GM12872 (cell line): ENCODE measurements around the gene ZNF850.

Experiments used
- CTCF ChIP-seq: IDR thresholded peaks from 3 replicates; pipeline ENCODE4 v1.5.1; 2011; ENCODE audit warnings: low read depth, mild to moderate bottlenecking, low read length, moderate library complexity; ENCODE audit not compliant: insufficient read depth

The ZNF850 gene

DNA sequence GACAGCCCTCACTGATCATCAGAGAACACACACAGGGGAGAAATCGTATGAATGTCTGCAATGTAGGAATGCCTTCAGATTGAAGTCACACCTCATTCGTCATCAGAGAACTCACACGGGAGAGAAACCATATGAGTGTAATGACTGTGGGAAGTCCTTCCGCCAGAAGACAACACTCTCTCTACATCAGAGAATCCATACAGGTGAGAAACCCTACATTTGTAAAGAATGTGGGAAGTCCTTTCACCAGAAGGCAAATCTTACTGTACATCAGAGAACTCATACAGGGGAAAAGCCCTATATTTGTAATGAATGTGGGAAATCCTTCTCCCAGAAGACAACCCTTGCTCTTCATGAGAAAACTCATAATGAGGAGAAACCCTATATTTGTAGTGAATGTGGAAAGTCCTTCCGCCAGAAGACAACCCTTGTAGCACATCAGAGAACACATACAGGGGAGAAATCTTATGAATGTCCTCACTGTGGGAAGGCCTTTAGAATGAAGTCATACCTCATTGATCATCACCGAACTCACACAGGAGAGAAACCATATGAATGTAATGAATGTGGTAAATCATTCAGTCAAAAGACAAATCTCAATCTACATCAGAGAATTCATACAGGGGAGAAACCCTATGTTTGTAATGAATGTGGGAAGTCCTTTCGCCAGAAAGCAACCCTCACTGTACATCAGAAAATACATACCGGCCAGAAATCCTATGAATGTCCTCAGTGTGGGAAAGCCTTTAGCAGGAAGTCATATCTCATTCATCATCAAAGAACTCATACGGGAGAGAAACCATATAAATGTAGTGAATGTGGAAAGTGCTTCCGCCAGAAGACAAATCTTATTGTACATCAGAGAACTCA, 52.7 kb downstream of the ZNF850 start:
- no peak for TF ChIP-seq CTCF

- TF ChIP-seq CTCF = no peak
These were observed 63.2 kb downstream of the ZNF850 start for GRCh38 chr19:36709423-36709822.

DNA sequence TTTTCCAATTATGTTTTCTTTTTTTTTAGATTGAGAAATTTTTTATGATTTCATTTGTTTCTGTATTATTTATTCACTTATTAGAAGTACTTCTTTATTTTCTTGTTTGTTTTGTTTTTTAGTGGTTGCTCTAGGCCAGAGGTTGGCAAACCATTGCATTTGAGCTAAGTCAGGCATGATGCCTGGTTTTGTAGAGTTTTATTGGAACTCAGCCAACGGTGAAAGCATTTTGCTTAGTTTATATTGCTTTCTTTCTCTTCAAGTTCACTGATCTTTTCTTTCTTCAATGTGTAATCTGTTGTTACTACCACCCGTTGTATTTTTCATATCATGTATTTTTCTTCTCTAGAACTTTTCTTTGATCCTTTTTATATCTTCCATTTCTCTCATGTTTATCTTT, 65.5 kb downstream of the ZNF850 start:
- no peak for TF ChIP-seq CTCF

DNA sequence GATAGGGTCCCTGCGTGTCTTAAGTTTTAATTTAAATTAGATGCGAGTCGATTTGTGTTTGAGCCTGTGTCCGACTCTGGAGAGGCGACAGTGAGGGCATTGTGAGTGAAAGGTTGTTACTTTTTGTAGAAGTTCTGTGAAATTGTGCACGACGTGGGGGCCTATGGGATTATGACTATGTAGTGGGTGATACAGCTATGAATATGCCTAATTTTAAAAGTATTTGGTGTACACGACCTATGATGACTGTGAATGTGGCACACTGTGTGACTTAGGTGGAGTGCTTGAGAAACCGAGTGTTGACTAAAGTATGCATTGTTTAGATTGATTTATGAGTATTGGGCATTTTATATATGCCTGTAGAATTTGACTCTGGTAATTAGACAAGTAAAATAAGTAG, 84.5 kb downstream of the ZNF850 start:
- TF ChIP-seq CTCF = no peak

GRCh38 chr19:36687214-36688056, 85.2 kb downstream of the ZNF850 start, which contains the start of gene ZNF567:
Gene ZNF567 (plus strand): TSS chr19:36687612. CDS start chr19:36694868, 7,256 bp downstream.
- no peak for TF ChIP-seq CTCF

DNA sequence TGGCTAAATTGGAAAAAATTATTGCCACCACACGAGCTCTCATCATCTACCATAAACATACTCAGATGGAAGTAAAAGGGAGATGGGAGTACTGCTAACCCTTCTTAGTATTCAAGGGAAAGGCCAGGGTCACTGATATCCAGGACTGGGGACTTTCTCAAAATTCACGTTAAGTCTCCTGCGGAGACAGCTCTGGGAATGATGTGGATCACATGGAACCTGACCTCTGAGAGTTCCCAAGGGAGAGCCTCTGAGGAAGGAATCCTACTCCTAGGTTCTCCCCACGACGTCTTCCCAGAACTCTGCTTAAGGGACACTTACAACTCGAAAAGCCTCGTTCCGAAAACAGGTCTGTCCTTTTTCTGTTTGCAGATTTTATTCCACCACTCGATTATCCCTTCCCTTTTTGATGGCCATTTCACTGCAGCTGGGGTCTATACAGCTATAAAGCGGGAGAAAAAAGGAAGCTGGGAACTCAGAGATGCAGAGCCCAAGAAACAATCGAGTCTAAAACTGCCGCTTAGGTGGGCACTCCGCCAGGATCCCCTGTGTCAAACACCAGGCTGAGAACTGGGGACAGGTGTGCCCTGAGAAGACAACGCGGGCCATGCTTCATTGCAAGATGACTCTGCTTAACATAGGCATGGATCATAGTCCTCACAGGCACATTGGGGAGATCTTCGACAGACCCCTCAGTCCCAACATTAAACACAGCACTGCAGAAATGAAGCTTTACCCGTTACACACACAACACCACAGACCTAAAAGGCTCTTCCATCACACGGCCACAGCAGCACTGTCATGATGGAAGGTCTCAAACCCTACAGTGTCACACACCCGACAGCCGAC, 86.0 kb downstream of the ZNF850 start:
- no peak for TF ChIP-seq CTCF

DNA sequence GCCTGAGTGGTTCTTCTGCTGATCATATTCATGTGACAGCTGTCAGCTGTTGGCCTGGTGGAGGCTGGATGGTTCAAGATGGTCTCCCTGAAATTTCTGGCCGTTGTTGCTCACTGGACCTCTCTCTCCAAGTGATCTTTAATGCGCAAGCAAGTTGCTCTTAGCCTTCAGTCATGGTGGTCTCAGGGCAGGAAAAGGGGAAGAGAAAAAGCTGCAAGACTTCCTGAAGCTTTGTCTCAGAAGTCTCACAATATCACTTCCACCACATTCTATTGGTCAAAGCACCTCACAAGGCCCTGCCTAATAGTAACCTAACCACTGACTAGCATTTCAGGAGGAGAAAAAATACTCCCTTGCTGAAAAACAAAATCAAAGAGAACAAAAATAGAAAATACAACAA, 86.8 kb downstream of the ZNF850 start:
- TF ChIP-seq CTCF = no peak
